NCI-H1092 (cell line): ENCODE data around the gene AKIRIN1.
"Not testable (repeated sequence)": the region's sequence is repeated elsewhere in the genome, so short reads cannot be mapped to it uniquely, and the experiment has no call there.

Experiments used
- DNase-seq: peaks from one replicate; lab custom pipeline; 2025; lab: John Stamatoyannopoulos, UW

AKIRIN1 gene

DNA sequence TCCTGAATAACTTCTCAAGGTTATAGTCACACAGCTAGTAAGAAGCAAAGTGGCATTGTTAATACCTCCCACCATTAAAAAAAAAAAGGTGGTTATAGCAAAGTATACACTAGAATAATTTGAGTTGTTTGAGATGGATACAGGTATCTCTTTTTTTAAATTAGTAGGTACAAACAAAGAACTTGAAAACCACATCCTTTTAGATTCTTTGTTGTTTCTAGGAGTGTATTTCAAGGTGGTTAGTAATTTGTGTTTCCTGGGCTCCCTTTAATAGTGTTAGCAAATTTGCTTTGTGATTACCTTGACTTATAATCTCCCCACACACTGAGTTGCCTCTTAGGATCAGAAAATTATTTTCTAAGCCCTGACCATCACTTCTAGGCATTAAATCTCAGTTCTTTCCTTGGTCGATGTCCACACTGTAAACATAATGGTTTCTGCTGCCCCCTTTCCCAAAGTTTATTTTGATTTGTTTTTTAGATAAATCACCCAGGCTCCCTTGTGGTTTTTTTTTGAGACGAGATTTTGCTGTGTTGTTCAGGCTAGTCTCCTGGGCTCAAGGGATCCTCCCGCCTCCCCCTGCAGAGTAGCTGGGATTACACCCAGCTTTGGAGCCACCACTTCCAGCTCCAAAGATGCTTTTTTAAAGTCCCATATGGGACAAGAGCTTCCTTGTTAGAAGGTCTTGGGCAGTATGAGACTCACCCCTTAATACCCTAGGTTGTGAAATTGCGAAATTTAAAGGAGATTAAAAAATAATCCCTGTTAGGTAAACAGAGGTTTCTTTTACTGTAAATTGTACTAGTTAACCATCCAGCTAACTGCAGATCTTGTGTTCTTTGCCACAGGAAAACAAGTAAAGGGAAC is 6.2 kb downstream of the AKIRIN1 start:
- DNase-seq: no peak

DNA sequence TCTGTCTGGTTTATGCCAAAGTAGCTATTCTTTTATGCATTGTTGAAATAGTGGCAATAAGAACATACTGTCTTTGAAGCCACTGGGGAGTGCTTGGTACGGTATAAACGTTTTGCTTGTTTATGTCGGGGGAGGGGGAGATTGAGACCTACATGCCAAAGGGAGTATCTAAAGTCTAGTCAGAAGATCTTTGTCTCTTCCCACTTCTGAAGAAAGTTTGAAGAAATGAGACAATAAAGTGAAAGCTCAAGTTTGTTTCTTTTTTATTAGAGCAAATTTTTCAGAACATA is 6.8 kb downstream of the AKIRIN1 start:
- DNase-seq: no peak

DNA sequence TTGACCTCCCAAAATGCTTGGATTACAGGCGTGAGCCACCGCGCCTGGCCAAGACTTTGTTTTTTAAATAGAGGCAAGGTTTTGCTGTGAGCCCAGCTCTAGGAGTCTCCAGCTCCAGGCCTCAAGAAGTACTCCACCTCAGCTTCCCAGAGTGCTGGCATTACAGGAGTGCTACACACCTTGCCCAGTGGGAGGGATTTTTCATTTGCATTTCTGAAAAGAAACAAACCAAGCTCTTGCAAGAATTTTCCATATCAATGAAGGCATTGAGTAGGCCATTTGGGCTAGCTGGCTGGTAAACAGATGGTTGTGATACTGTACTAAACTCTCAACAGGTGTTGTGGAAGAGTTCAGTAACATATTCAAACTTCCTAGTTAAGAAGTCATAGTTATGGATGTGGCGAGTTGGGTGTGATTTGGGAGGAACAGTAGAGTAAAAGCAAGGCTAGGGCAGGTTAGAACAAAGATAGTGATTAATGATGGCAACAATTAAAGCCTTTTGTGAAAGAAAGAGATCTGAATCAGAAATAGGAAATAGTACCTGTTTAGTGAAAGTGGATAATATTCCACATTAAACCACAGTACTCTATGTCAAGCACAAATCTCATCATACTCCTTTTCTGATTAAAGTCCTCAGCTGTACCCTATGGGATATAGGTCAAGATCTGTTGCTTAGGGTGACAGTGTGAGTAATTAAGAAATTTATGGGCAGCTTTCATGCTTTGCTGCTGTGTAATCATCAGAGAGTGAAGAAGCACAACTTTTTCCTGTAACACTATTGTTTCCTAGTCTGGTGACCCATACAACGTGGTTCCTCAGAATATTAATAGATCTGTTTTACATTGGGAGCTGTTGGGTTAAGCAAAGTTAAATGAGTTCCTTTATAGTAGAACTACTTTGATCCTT is 10.7 kb downstream of the AKIRIN1 start:
- no peak for DNase-seq

DNA sequence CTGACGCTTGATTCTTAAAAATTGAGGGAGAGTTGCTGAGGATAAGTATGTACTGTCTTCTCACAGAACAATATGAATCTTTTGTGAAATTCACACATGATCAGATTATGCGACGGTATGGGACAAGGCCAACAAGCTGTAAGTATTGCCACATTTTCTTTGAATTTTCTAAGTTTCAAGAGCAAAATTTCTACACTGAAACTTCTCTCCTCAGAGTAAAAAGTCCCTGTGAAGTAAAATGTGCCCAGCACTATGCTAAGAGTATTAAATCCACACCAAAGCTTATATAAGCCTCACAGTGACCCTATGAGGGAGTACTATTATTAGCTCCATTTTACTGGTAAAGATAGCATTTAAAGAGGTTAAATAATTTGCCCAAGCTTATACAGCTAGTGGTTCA is 12.2 kb downstream of the AKIRIN1 start:
- DNase-seq: no peak

DNA sequence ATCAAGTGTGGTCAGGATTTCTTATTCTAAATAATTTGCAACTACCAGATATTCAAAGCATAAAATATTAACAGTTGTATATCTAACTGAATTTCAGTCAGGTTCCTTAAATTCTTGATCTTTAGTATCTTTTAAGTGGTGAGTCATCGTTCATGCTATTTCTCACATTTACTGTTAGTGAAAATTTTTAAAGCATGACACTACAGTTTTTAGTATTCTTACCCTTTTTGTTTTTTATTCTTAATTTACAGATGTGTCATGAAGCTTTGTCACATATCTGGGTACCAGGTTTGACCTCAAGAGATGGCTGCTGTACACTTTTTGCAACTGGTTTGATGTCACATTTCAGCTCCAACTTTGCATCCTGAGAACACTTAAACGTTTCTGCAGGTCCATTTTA is 12.7 kb downstream of the AKIRIN1 start:
- DNase-seq: no peak

DNA sequence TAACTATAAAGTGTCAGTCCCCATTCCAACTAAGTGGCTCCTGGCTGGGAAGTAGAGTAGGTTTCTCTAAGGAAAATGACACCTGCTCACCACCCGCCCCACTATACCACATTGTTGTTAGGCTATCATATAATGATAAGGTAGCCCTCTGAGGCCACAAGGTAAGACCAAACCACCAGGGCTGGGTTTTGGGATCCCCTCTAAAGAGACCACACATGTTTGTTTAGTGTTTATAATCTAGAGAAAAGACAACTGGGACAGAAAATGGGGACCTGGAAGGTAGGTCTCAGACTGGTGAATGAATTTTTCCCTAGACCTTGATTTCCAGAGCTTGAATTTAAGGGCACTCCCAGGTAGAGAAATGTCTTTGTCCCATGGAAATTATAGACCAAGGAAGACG is 15.2 kb downstream of the AKIRIN1 start:
- DNase-seq: no peak

DNA sequence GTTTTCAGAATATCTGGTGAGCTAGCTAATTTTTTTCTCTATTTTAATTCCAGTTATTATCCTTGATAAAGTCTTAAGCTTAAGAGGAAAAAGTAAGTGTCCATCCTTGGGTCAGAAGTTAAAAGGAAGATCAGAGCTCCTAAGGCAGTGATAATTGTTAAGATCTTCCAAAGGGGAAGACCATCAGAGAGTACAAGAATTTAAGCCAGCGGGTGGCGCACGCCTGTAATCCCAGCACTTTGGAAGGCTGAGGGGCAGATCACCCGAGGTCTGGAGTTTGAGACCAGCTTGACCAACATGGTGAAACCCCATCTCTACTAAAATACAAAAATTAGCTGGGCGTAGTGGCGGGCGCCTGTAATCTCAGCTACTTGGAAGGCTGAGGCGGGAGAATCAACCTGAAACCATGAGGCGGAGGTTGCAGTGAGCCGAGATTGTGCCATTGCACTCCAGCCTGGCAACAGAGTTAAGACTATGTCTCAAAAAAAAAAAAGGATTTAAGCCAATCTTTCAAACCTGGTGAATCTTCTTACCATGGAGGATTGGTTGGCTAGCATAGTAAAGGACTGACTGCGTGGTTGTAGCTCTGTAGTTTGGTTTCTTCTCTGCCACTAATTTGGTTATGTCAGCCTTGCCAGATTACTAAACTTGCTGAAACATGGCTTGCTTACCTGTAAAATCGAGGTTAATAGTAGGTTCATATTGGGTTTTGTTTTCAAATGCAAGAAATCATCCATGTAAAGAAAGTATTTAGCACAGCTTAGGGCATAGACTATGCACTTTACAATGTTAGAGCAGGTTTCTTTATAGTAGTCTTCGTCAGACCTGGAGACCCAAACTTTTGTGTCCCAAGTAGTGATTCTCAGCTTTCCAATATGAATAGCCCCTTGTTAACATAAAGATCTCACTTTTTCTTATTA is 15.9 kb downstream of the AKIRIN1 start:
- DNase-seq: no peak

DNA sequence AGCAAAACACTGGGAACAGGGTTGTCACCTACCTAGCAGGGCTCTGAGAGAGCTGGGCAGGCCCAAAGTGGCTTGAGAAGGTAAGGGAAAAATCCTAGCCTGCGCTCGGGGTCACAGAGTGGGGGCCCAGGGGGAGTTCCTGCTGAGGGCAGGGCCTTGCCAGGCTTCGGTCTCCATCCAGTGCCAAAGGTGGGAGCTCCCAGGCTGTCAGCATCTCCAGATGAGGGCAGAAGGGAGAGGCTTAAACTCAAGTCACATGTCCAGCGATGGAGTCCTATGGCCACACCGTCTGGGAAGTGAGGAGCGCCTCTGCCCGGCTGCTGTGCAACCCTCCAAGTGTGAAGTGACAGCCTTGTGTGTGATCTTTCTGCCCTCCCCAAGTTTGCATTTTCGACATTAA is 23.9 kb downstream of the AKIRIN1 start:
- not testable (repeated sequence) for DNase-seq

DNA sequence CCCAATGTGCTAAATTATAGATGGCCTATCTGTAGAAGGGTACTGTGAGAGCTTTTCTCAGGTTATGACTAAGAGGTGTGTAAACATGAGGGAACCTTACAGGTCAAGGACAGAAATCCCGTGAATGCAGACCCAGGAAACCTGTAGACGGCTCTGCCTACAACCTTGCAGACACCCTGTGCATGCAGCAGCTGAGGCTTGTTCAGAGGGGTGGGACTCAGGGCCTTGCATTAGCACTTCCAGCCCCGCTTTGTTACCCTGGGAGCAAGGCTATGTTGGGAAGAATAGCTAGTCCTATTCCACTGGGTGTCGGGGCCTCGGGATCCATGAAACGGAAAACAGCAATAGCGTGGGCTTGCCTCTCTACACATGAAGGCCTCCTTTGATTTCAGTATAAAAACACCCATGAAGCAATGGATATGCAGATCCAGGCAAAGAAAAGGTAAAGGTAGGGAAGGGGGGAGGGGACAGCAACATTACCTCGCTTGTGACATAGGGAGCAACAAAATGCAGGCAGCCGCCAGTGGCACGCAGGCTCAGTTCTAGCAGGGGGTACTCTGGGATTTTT is 25.6 kb downstream of the AKIRIN1 start:
- no peak for DNase-seq

DNA sequence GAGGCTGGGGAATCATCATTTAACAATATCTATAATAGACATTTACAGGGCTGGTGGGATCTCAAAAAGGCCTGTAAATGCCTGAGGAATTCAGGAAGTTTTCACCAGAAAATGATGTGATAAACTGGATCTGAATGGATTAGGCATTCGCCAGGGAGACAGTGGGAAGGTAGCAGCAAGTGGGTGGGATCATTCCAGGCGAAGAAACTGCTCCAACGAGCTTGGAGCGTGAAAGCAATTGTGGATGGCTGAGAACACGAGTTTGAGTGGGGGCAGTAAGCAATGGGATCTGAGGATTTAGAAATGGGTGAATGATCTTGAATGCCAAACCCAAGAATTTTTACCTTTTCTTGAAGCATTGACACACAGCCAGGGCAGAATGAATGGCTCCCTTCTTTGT is 26.2 kb downstream of the AKIRIN1 start:
- DNase-seq: no peak

DNA sequence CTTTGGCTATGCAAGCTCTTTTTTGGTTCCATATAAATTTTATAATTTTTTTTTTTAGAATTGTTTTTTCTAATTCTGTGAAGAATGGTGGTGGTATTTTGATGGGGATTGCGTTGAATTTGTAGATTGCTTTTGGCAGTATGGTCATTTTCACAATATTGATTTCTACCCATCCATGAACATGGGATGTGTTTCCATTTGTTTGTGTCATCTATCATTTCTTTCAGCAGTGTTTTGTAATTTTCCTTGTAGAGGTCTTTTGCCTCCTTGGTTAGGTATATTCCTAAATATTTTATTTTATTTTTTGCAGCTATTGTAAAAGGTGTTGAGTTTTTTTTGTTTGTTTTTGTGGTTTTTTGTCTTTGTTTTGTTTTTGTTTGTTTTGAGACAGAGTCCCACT is 29.4 kb downstream of the AKIRIN1 start:
- not testable (repeated sequence) for DNase-seq

DNA sequence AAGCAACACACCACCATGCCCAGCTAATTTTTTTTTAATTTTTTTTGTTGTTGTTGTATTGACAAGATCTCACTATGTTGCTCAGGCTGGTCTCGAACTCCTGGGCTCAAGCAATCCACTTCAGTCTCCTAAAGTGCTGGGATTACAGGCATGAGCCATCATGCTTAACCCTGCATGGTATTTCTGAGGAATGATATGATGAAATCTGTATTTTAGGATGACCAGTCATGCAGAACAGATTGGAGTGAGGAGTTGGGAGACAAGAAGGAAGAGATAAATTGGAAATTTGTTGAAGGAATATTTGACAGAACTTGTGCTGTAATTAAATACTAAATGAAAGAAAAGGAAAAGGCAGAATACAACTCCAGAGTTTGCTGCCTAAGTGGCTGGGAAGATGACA is 30.4 kb downstream of the AKIRIN1 start:
- no peak for DNase-seq

DNA sequence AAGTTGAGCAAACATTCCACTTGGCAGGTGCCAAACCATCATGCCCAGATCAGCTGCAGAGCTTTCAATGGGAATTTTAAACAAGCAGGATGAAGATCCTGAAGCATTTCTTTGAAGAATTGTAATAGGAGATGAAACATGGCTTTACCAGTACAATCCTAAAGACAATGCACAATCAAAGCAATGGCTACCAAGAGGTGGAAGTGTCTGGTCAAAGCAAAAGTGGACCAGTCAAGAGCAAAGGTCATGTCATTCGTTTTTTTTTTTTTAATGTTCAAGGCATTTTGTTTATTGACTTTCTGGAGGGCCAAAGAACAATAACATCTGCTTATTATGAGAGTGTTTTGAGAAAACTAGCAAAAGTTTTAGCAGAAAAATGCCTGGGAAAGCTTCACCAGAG is 32.1 kb downstream of the AKIRIN1 start:
- DNase-seq: no peak

DNA sequence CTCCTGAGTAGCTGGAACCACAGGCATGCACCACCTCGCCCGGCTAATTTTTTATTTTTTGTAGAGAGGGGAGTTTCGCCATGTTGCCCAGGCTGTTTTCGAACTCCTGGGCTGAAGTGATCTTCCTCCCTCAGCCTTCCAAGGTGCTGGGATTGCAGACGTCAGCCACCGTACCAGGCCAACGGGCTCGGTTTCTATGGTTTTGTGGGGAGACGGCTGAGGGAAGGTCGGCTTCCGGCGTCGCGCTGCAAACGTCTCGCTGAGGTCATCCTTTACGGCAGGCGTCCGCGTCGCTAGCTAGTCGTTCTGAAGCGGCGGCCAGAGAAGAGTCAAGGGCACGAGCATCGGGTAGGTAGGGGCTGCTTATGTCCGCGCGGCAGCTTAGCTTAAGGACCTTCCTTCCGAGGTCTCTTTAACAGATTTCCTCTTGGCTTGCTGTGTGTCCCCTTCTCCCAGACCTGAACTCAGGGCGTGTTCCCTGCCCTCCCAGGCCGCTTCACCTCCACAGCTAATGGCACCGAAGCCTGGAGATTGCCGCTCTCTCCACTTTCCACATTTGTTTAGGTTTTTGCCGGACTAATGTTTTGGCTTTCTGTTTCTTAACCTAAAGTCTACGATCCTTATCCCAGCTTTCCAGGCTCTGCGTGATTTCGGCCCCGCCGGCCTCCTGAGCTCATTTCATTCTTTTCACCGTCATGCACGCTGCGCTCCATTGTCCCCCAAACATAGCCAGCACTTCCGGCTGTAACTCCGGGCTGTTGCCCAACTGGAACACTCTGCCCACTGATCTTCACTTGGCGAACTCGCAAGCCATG is 35.2 kb downstream of the AKIRIN1 start, which contains the start of gene NDUFS5:
NDUFS5 (plus strand) TSS at position 300 of the 815 bp plus-strand sequence. CDS start 2,375 bp downstream, outside the sequence.
- peak; percentile 86 for DNase-seq

DNA sequence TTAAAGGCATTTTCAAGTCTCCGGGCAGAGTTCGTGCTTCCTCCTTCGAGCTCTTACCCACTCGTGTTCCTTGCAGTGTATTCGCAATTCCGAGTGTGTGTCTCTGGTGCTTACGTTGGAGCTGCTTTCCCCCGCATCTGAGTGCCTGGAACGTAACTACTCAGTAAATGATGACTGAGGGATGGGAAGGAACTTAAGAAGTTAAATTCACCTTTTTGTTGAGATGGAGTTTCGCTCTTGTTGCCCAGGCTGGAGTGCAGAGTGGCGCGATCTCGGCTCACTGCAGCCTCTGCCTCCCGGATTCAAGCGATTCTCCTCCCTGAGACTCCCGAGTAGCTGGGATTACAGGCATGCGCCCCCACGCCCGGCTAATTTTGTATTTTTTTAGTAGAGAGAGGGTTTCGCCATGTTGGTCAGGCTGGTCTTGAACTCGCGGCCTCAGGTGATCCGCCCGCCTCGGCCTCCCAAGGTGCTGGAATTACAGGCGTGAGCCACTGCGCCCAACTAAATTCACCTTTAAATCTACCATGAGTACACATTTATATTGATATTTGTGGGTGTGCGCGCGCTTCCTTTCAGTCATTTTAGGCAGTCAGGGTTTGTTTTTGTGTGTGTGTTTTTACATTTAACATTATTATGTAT is 35.9 kb downstream of the AKIRIN1 start:
- DNase-seq: no peak

DNA sequence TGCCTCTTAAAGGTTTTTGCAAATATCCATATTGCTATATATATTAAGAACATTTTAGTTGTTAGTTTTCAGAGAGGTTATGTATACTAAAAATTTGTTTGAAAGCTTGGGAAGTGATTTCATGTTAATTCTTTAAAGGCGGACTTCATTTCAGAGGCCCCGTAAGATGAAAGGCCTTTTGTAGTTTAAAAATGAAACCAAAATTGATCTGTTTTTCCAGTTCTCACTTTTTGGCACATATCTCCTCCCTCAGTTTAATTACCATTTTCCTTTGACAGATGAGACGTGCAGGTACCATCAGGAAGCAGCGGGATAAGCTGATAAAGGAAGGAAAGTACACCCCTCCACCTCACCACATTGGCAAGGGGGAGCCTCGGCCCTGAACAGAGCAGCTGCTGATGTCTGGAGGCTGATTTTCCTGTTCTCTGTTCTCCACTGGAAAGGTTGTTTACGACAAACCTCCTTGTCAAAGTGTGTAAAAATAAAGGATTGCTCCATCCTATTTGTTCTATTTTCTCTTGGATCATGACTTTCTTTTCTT is 43.1 kb downstream of the AKIRIN1 start:
- DNase-seq: no peak

DNA sequence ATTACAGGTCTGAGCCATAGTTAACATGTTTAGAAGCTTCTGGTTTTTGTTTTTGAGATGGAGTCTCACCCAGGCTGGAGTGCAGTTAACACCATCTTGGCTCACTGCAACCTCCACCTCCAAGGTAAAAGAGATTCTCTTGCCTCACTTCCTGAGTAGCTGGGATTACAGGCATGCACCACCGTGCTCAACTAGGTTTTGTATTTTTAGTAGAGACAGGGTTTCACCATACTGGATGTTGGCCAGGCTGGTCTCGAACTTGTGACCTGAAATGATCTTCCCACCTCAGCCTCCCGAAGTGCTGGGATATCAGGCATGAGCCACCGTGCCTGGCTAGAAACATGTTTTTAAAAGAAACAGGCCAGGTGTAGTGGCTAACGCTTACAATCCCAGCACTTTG is 45.6 kb downstream of the AKIRIN1 start:
- no peak for DNase-seq

DNA sequence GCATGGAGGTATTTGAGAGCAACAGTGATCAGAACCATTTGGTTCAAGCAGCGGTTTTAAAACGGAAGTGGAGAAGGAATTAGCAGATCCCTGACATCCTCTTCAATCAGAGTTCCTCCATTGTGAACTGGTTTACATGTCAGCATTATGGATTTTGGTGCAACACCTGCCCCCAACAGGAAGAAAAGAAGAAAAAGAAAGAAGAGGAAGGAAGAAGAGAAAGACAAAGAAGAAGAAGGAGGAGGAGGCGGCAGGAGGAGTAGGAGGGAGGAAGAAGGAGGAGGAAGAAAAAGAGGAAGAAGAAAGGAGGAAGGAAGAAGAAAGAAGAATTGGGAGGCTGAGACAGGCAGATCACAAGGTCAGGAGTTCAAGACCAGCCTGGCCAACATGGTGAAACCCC is 52.4 kb downstream of the AKIRIN1 start:
- DNase-seq: no peak

DNA sequence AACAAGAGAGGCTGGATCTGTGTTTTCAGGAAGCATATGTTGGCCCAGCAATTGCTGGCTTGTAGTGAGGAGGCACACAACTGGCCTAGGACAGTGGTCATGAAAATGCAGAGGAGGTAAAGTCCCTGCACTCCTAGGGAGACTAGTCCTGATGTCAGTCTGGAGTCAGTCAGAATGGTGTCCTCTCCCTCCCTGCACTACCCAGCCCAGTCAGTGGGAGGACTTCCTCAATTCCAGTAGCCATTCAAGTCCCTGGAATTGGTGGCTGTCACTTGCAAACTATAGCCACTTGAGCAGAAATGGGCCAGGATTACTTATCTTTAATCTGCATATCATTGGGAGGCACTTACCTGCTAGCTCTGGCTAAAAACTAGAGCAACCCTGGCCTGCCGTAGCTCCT is 53.7 kb downstream of the AKIRIN1 start:
- DNase-seq: no peak

DNA sequence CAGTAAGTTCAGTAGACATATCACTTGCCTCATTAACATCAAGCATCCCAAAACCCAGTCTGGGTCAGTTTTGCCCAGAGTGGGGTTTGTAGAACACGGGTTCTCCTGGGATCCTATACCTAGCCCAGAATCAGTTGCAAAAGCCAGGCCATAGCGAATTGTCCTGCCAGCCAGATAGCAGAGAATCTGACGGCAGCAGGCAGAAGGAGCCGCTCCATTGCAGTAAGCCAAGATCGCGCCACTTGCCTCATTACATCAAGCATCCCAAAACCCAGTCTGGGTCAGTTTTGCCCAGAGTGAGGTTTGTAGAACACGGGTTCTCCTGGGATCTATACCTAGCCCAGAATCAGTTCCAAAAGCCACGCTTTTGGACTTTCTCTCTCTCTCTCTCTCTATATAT is 54.2 kb downstream of the AKIRIN1 start:
- no peak for DNase-seq
